Activated naive CD4-positive, alpha-beta T cell treated with Interleukin-2 at 50 U/mL for 16 hours (primary cell): Measurements from ENCODE around the gene LRRK1.

Experiments
- DNase-seq: peaks from one replicate; pipeline ENCODE4 v3.0.0-alpha.2; 2020

The LRRK1 gene

DNA sequence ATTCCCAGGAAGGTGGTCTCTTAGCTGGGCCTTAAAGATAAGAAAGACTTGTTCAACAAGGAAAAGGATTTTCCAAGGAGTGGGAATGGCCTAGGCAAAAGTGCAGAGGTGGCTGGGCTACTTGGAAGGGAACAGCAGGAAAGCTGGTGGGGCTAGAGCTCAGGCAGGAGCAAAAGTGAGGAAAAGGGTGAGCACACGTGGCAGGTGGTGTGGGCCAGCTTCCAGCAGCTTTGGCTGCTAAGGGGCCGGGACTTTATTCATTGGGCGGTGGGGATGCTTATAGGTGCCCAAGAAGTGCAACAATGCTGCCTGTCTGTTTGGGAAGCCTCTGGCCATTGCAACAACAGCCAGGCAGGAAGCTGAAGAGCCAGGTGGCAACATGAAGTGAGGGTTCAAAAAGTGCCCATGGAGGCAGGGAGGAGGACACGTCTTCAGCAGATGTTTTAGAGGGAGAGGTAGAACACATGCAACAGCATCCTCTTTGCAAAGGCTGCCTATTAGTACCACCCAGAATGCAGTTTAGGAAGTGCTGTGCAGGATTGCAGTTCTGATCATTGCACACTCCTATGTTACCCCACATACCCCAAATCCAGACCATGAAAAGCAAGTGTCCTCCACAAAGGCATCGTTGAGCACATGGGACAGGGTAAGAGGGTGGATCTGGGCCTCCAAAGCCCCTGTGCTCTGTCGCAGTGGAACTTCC, 25.7 kb upstream of the LRRK1 start:
- no peak for DNase-seq

DNA sequence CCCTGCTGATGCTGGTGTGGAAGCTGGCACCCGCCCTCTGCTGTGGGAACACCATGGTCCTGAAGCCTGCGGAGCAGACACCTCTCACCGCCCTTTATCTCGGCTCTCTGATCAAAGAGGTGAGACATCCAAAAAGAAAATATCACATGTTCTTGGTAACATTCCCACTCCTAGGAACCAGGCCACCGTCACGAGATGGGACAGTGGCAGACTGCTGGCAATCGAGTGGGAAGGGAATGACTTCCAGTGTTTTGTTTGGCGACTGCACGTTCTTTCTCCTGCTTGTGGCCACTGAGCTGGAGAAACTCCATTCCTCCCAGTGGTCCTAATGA, 25.2 kb upstream of the LRRK1 start:
- DNase-seq = no peak

DNA sequence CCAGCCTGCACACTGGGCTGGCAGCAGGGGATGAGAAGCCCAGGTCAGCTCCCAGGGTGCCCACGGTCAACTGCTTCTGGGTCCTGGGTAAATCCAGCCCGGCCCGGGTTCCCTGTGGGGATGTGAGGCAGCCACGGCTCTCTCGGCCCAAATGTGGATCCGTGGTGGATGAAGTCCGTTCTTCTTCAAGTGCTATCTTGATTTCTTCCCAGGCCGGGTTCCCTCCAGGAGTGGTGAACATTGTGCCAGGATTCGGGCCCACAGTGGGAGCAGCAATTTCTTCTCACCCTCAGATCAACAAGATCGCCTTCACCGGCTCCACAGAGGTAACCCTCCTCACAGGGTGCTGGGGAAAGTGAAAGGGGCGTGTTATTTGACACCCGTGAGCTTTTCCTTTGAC, 23.4 kb upstream of the LRRK1 start:
- no peak for DNase-seq

DNA sequence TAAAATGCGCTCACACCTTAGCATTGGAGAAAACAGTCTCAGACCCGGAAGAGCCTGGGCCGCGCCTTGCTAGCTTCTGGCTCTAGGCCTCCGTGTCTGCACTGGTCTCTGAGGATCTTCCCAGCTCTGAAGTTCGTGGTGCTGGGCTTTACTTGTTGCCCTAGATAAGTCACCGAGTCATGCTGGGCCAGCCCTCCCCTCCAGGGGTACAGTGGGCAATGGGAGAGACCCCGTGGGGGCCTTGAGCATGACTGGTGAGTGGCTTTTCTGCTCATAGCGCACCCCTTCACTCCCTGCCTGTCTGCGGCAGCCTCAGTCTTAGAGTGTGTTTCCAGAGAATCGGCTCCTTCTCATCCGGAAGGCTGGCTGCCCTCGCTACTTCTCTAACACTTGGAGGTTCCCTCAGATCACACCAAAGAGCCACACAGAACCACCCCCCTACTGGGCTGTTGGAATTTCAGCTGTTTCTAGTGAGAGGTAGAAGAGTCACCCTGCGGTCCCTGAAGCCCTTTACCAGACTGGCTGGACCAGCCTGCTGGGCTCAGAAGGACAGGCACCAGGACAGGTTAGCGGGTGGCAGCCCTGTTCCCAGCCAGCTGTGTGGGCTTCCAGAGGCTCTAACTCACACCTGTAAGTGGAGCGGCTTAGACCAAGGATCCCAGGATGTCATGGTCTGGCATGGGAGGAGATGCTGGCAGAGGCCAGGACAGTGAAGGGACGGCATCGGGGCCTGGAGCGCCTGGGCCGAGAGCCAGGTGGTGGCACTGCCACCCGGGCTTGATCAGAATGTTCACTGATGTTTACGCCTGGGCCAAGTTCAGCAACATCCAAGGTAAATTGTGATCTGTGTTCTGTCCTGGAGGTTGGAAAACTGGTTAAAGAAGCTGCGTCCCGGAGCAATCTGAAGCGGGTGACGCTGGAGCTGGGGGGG, 21.7 kb upstream of the LRRK1 start:
- DNase-seq = no peak

DNA sequence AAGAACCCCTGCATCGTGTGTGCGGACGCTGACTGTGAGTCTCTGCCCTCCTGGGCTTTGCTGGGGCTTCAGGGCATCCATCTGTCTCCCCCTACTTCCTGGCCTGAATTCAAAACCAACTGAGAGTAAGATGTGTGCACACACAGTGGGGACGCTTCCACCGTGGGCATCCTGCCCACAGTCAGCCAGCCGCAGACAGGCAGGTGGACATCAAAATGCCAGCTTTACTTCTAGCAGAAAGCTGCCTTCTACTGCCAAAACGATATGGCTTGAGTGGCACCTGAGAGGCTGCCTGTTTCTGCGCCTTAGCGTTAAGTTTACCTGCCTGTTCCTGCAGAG, 21.0 kb upstream of the LRRK1 start:
- DNase-seq = no peak

DNA sequence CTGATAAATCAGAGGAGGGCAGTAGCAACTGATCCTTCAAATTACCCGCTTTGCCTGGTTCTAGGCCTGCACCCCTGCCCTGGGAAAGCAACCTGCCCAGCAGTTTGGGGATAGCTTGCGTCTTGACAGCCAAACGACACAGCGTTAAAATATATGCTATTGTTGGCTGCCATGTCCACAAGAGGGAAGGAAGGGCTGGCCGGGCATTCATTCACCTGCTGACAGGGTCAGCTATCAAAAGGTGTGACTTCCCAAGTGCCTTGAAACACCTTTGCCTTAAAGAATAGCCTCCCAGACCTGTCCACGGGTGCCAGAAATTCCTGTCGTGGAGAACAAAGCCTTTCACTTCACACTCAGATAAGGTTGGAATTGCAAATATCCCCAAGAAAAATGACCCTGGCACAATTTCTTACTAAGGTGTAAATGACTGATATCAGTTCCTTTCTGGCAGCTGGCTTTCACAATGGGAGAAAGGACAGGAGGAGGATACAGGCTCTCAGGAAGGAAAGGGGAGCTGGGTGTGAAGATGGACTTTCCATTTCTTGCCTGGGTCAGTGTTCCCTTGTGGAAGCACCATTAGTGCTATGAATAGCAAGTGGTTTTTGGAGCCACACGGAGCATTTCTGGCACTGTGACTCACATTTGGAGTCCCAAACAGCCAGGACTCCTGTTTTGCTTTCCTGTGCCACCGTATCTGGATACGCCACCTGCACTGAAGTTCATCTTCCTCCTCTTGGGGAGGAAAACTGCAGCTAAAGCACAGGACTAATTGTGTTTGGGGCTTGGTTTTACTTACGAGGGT, 20.3 kb upstream of the LRRK1 start:
- no peak for DNase-seq

DNA sequence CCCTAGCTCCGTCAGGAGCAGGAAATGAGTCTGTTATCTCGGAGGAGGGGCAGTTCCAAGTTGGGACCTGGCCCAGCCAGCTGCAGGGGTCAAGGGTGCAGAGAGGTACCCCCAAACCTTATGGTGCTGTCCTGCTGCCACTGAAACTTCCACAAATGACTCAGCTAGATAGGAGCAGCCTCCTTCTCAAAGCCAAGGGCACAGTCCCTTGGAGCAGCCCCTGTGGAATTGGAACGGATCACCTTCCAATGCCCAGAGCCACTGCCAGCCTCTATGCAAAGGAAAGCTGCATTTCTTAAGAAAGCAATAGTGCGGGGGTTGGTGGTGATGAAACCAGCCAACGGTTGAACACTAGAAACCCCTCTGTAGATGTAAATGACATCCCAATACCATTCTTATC, 19.6 kb upstream of the LRRK1 start:
- no peak for DNase-seq

DNA sequence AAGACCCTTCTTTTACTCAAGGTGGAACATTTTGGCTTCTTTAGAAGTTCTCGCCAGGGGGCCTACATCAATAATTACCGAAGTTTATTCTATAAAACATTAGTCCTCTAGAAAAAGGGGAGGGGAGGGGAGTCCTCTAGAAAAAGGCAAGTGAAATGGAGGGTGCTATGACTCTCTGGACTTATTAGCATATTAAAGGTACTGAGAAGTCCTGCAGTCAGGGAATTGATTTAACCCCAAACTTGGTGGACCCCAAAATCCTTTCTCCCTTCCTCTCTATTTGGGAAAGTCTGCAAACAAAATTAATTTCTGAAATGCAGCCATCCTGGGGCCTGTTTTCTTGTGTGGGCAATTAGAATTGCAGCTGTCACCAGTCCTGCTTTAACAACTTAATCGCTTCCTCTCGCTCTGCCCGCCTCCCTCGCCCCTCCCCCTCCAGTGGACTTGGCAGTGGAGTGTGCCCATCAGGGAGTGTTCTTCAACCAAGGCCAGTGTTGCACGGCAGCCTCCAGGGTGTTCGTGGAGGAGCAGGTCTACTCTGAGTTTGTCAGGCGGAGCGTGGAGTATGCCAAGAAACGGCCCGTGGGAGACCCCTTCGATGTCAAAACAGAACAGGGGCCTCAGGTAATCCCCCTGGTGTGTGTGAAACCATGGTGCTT, 18.9 kb upstream of the LRRK1 start:
- no peak for DNase-seq

DNA sequence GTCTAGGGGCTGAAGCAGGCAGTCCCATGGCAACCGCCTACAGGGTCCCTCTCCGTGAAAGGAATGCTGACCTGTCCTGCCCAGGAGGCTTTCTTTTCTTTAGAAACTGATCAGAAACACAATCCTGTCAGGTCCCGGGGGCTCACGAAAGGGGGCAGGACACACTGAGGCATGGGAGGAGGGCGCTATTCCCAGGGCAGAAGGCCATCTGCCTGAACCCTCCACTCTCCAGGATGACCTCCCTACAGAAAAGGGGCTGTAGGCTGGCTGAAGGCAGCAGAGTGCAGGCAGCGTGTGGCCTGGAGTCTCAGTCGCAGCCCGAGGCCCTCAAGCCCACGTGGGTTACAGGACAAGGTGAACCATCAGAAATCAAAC, 18.4 kb upstream of the LRRK1 start:
- DNase-seq = no peak

DNA sequence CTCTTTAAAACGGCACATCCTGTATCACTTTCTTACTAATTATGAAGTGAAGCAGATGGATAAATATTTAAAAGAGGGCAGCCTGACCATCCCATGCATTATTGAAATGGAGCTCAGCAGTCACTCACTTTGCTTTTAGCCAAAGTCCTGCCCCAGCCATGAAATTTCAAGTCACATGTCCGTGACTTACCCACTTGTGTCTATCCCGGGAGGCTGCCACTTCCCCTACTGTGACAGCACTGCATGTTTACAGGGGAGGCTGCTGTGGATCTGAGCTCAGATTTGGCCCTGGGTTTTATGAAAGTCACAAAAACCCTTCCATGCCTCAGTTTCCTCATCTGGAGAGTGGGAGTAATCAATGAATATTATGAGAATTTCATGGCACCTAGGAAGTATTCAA, 17.9 kb upstream of the LRRK1 start:
- no peak for DNase-seq

DNA sequence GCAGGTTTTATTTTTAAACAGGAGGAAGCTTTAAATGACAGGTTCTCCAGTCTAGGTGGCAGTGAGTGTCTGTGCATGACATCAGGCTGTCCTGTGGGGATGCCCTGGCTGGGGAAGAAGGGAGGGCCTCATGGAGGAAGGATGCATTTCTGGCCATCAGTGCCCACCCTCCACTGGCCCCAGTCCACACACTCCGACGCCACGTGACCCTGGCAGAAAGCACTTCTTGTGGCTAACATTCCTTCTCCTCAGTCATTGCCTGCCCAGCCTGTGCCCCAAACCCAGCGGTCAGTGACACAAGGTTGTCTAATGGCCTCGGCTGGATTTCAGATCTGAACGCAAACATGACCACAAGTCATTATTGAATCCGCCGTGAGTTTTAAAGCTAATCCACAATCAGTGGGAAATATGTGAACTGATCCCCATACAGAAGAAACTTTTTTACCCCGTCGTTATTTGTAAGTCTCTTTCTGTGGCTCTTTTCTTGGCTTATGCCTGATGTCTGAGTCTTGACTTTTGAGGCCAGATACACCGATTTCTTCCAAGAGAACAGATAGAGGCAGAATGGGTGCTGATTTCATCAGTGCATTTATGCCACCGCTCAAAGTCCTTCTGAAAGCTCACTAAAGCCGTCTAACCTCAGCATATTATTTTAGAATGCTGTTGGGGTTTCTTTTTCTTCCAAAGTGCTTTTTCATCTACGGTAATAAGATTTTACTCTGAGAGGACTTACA, 17.3 kb upstream of the LRRK1 start:
- DNase-seq = no peak

DNA sequence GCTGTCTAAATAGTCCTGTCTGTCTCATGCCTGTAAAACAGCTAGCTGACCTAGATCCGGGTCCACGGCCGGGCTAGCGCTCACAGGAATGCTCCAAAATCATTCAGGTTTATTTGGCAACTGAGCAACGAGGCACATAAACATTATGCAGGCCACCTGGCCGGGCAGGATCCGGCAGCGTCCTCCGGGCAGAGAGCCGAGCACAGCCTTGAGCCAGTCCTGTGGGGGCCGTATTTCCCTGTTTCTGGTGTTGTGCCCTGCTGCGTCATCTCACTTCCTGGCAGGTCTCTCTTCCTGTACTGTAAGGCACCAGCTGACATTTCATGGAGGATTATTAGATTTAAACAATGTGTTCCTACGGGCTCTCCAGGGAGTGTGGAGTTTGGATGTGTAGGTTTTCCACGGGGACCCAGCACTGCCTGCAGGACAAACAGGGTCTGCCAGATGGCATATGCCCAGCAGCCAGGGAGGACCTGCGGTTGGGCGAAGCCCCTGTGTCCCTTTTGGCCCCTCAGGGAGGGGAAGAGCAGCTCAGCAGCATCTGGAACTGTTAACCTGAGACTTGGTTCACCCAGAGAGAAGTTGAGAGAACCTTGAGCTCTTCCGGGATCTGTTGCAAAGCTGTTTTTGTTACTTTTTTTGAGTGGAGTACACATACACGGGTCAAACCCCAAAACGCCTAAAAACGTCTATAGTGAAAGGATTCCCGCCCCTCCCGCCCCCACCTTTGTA, 16.6 kb upstream of the LRRK1 start:
- no peak for DNase-seq

DNA sequence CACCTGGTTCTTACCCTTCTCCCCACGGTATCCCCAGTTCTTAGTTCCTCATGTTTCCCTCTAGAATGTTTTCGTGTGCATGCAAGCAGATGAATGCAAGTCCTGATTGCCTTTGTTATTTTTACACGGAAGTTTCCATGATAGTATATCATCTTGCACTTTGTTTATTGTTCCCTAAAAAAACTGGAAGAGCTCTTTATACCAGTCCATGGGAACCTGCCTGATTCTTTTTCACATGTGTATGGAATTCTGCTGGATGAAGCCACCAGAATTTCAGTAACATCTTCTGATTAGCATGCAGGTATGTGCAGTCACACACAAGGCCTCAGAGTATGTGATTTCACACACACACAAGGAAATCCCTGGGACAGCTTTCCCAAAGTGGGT, 16.0 kb upstream of the LRRK1 start:
- DNase-seq = no peak

DNA sequence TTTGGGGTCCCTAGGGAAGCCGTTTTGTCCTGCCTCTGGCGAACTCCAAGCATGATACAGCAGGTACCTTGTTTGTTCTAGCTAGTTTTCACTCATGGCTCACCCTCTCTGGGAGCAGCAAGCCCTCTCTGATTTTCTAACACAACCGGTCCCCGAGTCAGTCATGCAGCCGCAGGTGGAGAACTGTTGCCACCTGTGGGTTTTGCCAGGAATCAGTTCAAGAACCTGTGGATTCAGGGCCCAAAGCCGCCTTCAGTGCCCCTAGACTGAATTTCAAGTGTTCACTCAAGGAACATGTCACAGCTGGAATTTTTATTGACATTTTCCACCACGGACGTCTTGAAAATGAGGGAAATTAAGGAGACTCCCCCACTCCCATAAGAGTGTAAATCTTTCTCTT, 13.3 kb upstream of the LRRK1 start:
- no peak for DNase-seq

DNA sequence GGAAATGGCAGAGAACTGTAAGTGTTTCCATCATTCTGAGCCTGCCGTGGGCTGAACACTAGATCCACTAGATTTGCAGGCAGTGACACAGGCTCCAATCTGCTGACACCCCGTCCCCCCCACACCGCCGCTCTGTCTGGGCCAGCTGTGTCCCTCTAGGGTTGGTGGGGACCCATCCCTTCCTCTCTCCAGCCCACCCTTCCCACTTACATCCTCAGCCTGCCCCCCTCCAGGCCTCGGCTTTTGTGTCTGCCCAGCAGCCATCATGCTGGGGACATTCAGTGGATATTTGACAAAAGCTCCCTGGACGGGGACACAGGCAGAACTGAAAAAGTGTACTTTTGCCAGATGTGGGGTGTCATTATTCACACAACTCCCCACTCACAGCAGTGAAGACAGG, 10.7 kb upstream of the LRRK1 start:
- no peak for DNase-seq

DNA sequence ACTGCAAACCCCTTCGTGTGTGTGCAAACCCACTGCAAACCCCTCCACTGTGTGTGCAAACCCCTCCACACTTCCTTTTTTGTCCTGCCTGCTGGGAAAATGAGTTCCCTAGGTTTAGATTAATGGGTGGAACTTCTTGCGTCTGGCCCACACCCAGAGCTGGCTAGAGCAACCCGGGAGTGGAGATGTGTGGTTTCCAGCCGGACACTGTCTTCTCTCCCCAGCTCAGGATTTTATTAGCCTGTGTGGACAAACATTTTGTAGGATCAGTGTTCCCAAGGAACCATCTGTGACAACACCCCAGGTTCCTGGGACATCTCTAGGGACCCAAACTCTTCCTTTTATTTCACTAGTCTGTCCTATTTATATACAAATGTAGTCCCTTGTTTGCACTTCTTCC, 9.6 kb upstream of the LRRK1 start:
- no peak for DNase-seq

DNA sequence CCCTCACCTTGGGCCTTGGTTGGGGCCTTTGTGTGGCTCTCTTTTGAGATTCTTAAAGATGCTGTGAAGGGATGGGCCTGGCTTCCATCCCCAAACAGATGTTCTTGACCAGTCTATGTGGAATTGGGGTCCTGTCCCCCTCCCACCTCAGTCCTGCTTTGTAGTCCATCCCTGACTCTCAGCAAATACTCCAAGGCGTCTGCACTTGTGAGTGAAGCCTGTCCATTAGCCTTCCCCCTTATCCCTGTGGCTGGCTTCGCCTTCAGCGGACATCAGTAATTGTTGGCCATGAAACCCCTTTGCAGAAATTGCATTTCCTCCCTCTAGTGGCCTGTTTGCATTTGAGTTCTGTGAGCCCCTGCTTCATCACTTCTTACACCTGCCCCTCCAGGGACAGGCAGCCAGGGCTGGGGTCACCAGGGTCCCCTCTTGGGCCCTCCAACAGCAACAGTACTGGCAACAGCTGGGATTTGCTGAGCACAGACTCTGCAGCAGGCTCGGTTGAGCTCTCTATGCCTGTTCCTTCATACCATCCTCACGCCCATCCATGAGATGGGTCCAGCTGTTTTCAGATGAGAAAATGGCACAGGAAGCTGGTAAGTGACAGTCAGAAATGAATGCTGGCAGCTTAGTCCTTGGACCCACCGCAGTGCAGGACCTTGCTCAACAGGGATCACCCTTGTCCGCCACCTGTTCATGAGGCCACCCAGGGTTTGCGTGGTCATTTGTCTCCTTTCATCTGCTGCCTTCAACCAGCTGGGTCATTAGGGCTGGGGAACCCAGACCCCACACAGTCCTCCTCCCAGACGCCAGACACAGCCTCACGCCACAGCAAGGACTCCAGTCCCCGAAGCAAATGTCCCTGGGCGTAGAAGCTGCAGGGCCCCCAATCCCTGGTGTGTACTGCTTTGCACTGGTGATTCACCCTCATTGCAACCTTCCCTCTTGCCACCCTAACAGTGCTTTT, 8.9 kb upstream of the LRRK1 start:
- DNase-seq = no peak

DNA sequence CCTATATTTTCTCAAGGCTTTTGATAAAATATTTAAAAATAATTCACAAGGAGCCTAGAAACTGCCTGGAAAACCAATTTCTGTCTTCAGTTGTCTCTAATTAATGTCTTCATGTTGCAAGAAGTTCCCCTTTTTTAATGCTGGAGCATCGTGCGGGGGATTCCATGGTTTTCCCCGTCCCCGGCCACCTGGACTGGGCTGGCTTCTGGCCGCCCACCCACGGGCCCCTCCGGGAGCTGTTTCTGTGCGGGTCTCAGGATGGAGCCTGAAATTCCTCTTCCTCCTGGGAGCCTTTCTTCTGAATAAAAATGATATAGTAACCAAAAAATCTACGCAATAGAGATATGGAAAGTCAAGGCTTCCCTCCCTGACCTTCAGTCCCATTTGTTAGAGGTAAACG, 8.1 kb upstream of the LRRK1 start:
- DNase-seq = no peak

DNA sequence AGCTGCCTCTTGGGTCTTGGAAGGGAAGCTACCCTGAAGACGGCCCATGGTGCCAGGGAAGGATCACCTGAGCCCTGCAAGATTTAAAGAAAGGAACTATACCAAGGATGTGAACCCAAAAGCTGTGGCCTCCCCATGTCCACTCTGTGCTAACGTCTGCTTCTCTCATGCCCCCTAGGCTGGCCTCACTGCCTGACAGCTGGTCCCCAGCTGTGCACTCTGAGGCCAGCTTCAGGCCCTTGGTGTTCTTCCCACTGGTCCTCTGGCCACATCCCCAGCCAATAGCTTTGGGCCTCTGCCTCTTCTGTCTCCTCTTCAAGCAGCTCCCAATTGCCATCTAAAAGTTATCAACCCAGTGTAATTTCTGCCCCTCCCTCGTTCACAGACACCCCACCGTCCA, 5.2 kb upstream of the LRRK1 start:
- DNase-seq = no peak

DNA sequence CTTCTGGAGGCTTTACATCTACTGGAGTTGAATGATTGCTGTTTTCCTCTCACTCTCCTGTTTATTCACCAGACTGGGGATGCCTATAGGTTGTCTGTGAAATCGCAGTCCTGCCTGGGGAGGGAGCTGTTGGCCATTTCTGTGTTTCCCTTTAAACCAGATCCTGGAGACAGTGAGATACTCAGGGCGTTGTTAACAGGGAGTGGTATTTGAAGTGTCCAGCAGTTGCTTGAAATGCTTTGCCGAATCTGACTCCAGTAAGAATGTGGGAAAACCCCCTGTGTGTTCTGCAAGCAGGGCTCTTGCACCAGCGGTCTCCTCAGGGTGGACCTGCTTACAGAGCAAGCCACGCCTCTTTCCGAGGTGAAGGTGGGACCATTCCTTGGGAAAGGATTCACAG, 4.3 kb upstream of the LRRK1 start:
- DNase-seq = no peak
